ENCODE measurements around the gene PHLDA1. TPM values are rescaled to one million over a fixed set of nuclear protein-coding genes. Genes with fewer than 3 reads are reported as not detected.

The PHLDA1 gene
- total RNA-seq, 3 donors from 2014 or later (not counting 1 experiment from before 2014, with no cell fraction given) = 11.1 to 24.0 (median 19.1) TPM

- Histone ChIP-seq H3K4me3 (ENCODE audit: low read length) (no peak overlapping the region), H3K36me3 (ENCODE audit: control insufficient read depth, insufficient read depth, low read length) (no peaks in the 10 kb centered on the region), H3K27ac (ENCODE audit: low read length) (no peak overlapping the region), H3K27me3 (ENCODE audit: control insufficient read depth, insufficient read depth, low read length) (no peaks in the 10 kb centered on the region), H3K4me1 (ENCODE audit: control insufficient read depth, insufficient read depth, low read length) (no peaks in the 10 kb centered on the region), H3K9me3 (ENCODE audit: control insufficient read depth, insufficient read depth, low read length) (no peaks in the 10 kb centered on the region)
- no CpG with 5 or more reads among the region's 1 CpG for whole genome bisulfite sequencing (ENCODE audit: insufficient coverage)
- DNase-seq (no peak), ATAC-seq (no peak)
- no peaks in the 10 kb centered on the region for H3K9me3 Mint-ChIP-seq
- no peak for TF ChIP-seq CTCF (IDR thresholded peaks at IDR 0.05)
- H3K27me3 Mint-ChIP-seq (ENCODE audit: low read depth in 2 of 2) = peaks cover 0 to 5% of the 10 kb centered on the region in 2 donors
- no peaks in the 10 kb centered on the region for H3K4me1 Mint-ChIP-seq
- intact Hi-C loops (cut with micrococcal nuclease) = no loop called here
- no peak overlapping the region for H3K4me3 Mint-ChIP-seq
- no peak overlapping the region for H3K27ac Mint-ChIP-seq
- H3K36me3 Mint-ChIP-seq = no peaks in the 10 kb centered on the region
These were observed 34.6 kb downstream of the PHLDA1 start for GRCh38 chr12:75996861-75997447.

- H3K27me3 Mint-ChIP-seq (ENCODE audit: low read depth in 2 of 2) = peaks cover 0 to 7% of the 10 kb centered on the region in 2 donors
- ATAC-seq = no peak
- intact Hi-C loops (cut with micrococcal nuclease) = no loop called here
These were observed 35.9 kb downstream of the PHLDA1 start for GRCh38 chr12:75995691-75996090.

GRCh38 chr12:75994069-75994740 is 37.4 kb downstream of the PHLDA1 start:
- Mint-ChIP-seq H3K4me1 (no peaks in the 10 kb centered on the region), H3K36me3 (no peaks in the 10 kb centered on the region), H3K27me3 (ENCODE audit: low read depth in 2 of 2) (peaks cover 9 to 14% of the 10 kb centered on the region in 2 donors), H3K4me3 (no peak overlapping the region), H3K9me3 (no peaks in the 10 kb centered on the region), H3K27ac (no peak overlapping the region)
- Histone ChIP-seq H3K27me3 (ENCODE audit: control insufficient read depth, insufficient read depth, low read length) (peaks cover 2% of the 10 kb centered on the region), H3K27ac (ENCODE audit: low read length) (no peak overlapping the region), H3K4me3 (ENCODE audit: low read length) (no peak overlapping the region), H3K9me3 (ENCODE audit: control insufficient read depth, insufficient read depth, low read length) (no peaks in the 10 kb centered on the region), H3K36me3 (ENCODE audit: control insufficient read depth, insufficient read depth, low read length) (no peaks in the 10 kb centered on the region), H3K4me1 (ENCODE audit: control insufficient read depth, insufficient read depth, low read length) (no peaks in the 10 kb centered on the region)
- TF ChIP-seq CTCF (IDR thresholded peaks at IDR 0.05) = no peak
- ATAC-seq = no peak
- intact Hi-C loops (cut with micrococcal nuclease) = no loop called here
- 57% methylated on average over 4 of the region's 4 CpGs for WGBS (ENCODE audit: insufficient coverage)
- DNase-seq = no peak

More at GRCh38 chr12:75995691-75996090, 35.9 kb downstream of the PHLDA1 start:
- Mint-ChIP-seq H3K4me1 (no peaks in the 10 kb centered on the region), H3K9me3 (no peaks in the 10 kb centered on the region), H3K36me3 (no peaks in the 10 kb centered on the region), H3K4me3 (no peak overlapping the region), H3K27ac (no peak overlapping the region)
- no peaks in the 10 kb centered on the region for H3K4me1 ChIP-seq (ENCODE audit: control insufficient read depth, insufficient read depth, low read length)
- no peak for TF ChIP-seq CTCF (IDR thresholded peaks at IDR 0.05)
- no peaks in the 10 kb centered on the region for H3K9me3 ChIP-seq (ENCODE audit: control insufficient read depth, insufficient read depth, low read length)
- DNase-seq = no peak
- no peaks in the 10 kb centered on the region for H3K27me3 ChIP-seq (ENCODE audit: control insufficient read depth, insufficient read depth, low read length)
- no peak overlapping the region for H3K4me3 ChIP-seq (ENCODE audit: low read length)
- no peak overlapping the region for H3K27ac ChIP-seq (ENCODE audit: low read length)
- H3K36me3 ChIP-seq (ENCODE audit: control insufficient read depth, insufficient read depth, low read length) = no peaks in the 10 kb centered on the region

Measured in natural killer cell (primary cell).